GM21723 (cell line): ENCODE results near the gene NECTIN2.
A peak's percentile ranks its signal among the peaks of the same experiment; 100 is the strongest.
"Not testable (repeated sequence)": the region's sequence is repeated elsewhere in the genome, so short reads cannot be mapped to it uniquely, and the experiment has no call there.

Experiments used
- ATAC-seq: cut with Tn5 transposase; IDR thresholded peaks from one replicate; pipeline ENCODE4 v1.9.1; 2021; ENCODE audit warnings: mild to moderate bottlenecking, moderate library complexity; ENCODE audit not compliant: unreplicated experiment

Gene NECTIN2

GRCh38 chr19:44904426-44904994, 58.4 kb downstream of the NECTIN2 start:
- ATAC-seq, result no peak

- ATAC-seq, result no peak
These were observed 59.5 kb downstream of the NECTIN2 start, which contains the start of gene APOE for GRCh38 chr19:44905437-44906160. Gene APOE (plus strand): TSS chr19:44905796. CDS start chr19:44906625, 829 bp downstream.

- ATAC-seq, result no peak
These were observed 61.5 kb downstream of the NECTIN2 start for GRCh38 chr19:44907613-44908012.

GRCh38 chr19:44908074-44908835, 62.2 kb downstream of the NECTIN2 start:
- ATAC-seq, result no peak

- no peak for ATAC-seq
These were observed 62.8 kb downstream of the NECTIN2 start for GRCh38 chr19:44908836-44909261.

GRCh38 chr19:44909775-44910174, 63.7 kb downstream of the NECTIN2 start:
- no peak for ATAC-seq

- ATAC-seq, result not testable (repeated sequence)
These were observed 65.8 kb downstream of the NECTIN2 start for GRCh38 chr19:44911896-44912295.

GRCh38 chr19:44912854-44913253, 66.8 kb downstream of the NECTIN2 start:
- no peak for ATAC-seq

GRCh38 chr19:44913512-44914432, 67.7 kb downstream of the NECTIN2 start:
- not testable (repeated sequence) for ATAC-seq

- peak; percentile 92 for ATAC-seq
These were observed 68.5 kb downstream of the NECTIN2 start, which contains the start of gene APOC1 for GRCh38 chr19:44914433-44915206. Gene APOC1 (plus strand): TSS chr19:44914608. CDS start chr19:44914892, 284 bp downstream.

- ATAC-seq, result no peak
These were observed 78.2 kb downstream of the NECTIN2 start for GRCh38 chr19:44924243-44924725.

- ATAC-seq, result no peak
These were observed 79.2 kb downstream of the NECTIN2 start for GRCh38 chr19:44925114-44925891.

GRCh38 chr19:44926245-44927077, 80.4 kb downstream of the NECTIN2 start:
- ATAC-seq, result not testable (repeated sequence)

- no peak for ATAC-seq
These were observed 81.6 kb downstream of the NECTIN2 start for GRCh38 chr19:44927746-44928145.

GRCh38 chr19:44930088-44930487, 84.0 kb downstream of the NECTIN2 start:
- no peak for ATAC-seq

- no peak for ATAC-seq
These were observed 85.4 kb downstream of the NECTIN2 start for GRCh38 chr19:44931541-44931940.
